Mesendoderm (in vitro differentiated cells): Measurements from ENCODE around the gene CARD10.

ENCODE experiments used
- DNase-seq: peaks from one replicate; pipeline ENCODE4 v3.0.0; 2013
- H2AK5ac ChIP-seq: 2 replicates; pipeline ENCODE4 v1.6.1; 2013; ENCODE audit warnings: low read length, inconsistent platforms
- H2BK120ac ChIP-seq: 2 replicates; pipeline ENCODE4 v1.6.1; 2013; ENCODE audit warnings: low read depth, mild to moderate bottlenecking, low read length, moderate library complexity, mixed read lengths
- H2BK15ac ChIP-seq: replicated peaks from 2 replicates; pipeline ENCODE4 v1.6.1; 2013; ENCODE audit warnings: low read depth, mild to moderate bottlenecking, moderate library complexity
- H2BK5ac ChIP-seq: 2 replicates; pipeline ENCODE4 v1.6.1; 2013; ENCODE audit warnings: low read length, inconsistent platforms
- H3K18ac ChIP-seq: 2 replicates; pipeline ENCODE4 v1.6.1; 2013; ENCODE audit warnings: mild to moderate bottlenecking, low read length, mixed read lengths
- H3K23ac ChIP-seq: one replicate; pipeline ENCODE4 v1.6.1; 2013; ENCODE audit warnings: low read length
- H3K27ac ChIP-seq: 2 replicates; pipeline ENCODE4 v1.5.1; 2013; ENCODE audit warnings: low read depth, mild to moderate bottlenecking, inconsistent platforms, low read length, moderate library complexity
- H3K27me3 ChIP-seq: 2 replicates; pipeline ENCODE4 v1.6.1; 2013; ENCODE audit warnings: low read length, control low read depth, mild to moderate bottlenecking, inconsistent platforms; ENCODE audit not compliant: insufficient read depth, poor library complexity
- H3K36me3 ChIP-seq: 2 replicates; pipeline ENCODE4 v1.6.1; 2013; ENCODE audit warnings: low read length, inconsistent platforms; ENCODE audit not compliant: control insufficient read depth, insufficient read depth
- H3K4ac ChIP-seq: one replicate; pipeline ENCODE4 v1.6.1; 2013; ENCODE audit warnings: low read depth, mild to moderate bottlenecking, low read length, moderate library complexity
- H3K4me1 ChIP-seq: 2 replicates; pipeline ENCODE4 v1.6.1; 2013; ENCODE audit warnings: low read depth, low read length, inconsistent platforms; ENCODE audit not compliant: control insufficient read depth
- H3K4me2 ChIP-seq: 2 replicates; pipeline ENCODE4 v1.6.1; 2013; ENCODE audit warnings: low read length
- H3K4me3 ChIP-seq: 2 replicates; pipeline ENCODE4 v1.5.1; 2013; ENCODE audit warnings: mild to moderate bottlenecking, low read length
- H3K56ac ChIP-seq: one replicate; pipeline ENCODE4 v1.6.1; 2013; ENCODE audit warnings: low read length
- H3K79me1 ChIP-seq: 2 replicates; pipeline ENCODE4 v1.6.1; 2013; ENCODE audit warnings: low read length, inconsistent platforms
- H3K79me2 ChIP-seq: 2 replicates; pipeline ENCODE4 v1.6.1; 2013; ENCODE audit warnings: mild to moderate bottlenecking, low read length; ENCODE audit not compliant: control insufficient read depth, insufficient read depth
- H3K9ac ChIP-seq: 2 replicates; pipeline ENCODE4 v1.6.1; 2013; ENCODE audit warnings: low read length, inconsistent platforms
- H4K5ac ChIP-seq: one replicate; pipeline ENCODE4 v1.6.1; 2013; ENCODE audit warnings: low read length
- H4K8ac ChIP-seq: one replicate; pipeline ENCODE4 v1.6.1; 2013; ENCODE audit warnings: low read depth, mild to moderate bottlenecking, control low read depth, low read length, moderate library complexity
- WGBS: extraction: QIAGEN DNeasy Blood & Tissue Kit; methylation state at CpG from one replicate; pipeline ENCODE4 v1.1.7; 2013; ENCODE audit warnings: low lambda C conversion rate, missing lambda C conversion rate; ENCODE audit not compliant: insufficient coverage; ENCODE audit errors: extremely low coverage; 5-methylcytosine and 5-hydroxymethylcytosine counted together

Gene CARD10

GRCh38 chr22:37498289-37498909 is 20.8 kb downstream of the CARD10 start:
- H3K79me1 ChIP-seq, result no peaks in the 10 kb centered on the region
- no peak overlapping the region for H3K23ac ChIP-seq
- no peaks in the 10 kb centered on the region for H3K36me3 ChIP-seq
- no peak overlapping the region for H3K56ac ChIP-seq
- no peak overlapping the region for H2BK5ac ChIP-seq
- H3K18ac ChIP-seq, result no peak overlapping the region
- H4K5ac ChIP-seq, result no peak overlapping the region
- H2BK120ac ChIP-seq, result no peak overlapping the region
- DNase-seq, result peak; percentile 85
- no peaks in the 10 kb centered on the region for H3K79me2 ChIP-seq
- no peak overlapping the region for H3K9ac ChIP-seq
- no peak overlapping the region for H4K8ac ChIP-seq
- H3K4me1 ChIP-seq, result peaks cover 11% of the 10 kb centered on the region
- no peaks in the 10 kb centered on the region for H3K27me3 ChIP-seq
- no CpG with 5 or more reads among the region's 15 CpGs for WGBS
- H2BK15ac ChIP-seq, result no peak overlapping the region
- H3K4me3 ChIP-seq, result no peak overlapping the region
- H3K27ac ChIP-seq, result no peak overlapping the region
- no peak overlapping the region for H3K4me2 ChIP-seq
- H2AK5ac ChIP-seq, result no peak overlapping the region
- H3K4ac ChIP-seq, result no peak overlapping the region

- H3K79me1 ChIP-seq, result no peaks in the 10 kb centered on the region
- H3K18ac ChIP-seq, result no peak overlapping the region
- H3K36me3 ChIP-seq, result no peaks in the 10 kb centered on the region
- no peak overlapping the region for H3K9ac ChIP-seq
- no peak overlapping the region for H3K56ac ChIP-seq
- H3K79me2 ChIP-seq, result no peaks in the 10 kb centered on the region
- no peak overlapping the region for H3K4ac ChIP-seq
- H2BK5ac ChIP-seq, result no peak overlapping the region
- H3K27ac ChIP-seq, result no peak overlapping the region
- no peaks in the 10 kb centered on the region for H3K27me3 ChIP-seq
- H2BK15ac ChIP-seq, result no peak overlapping the region
- no peak overlapping the region for H2BK120ac ChIP-seq
- H2AK5ac ChIP-seq, result no peak overlapping the region
- no peak overlapping the region for H3K4me2 ChIP-seq
- H3K4me3 ChIP-seq, result no peak overlapping the region
- H4K5ac ChIP-seq, result no peak overlapping the region
- WGBS, result no CpG with 5 or more reads among the region's 12 CpGs
- no peak overlapping the region for H3K23ac ChIP-seq
- peak; percentile 59 for DNase-seq
- H3K4me1 ChIP-seq, result peaks cover 11% of the 10 kb centered on the region
- no peak overlapping the region for H4K8ac ChIP-seq
These were observed 22.1 kb downstream of the CARD10 start for GRCh38 chr22:37497062-37497599.

GRCh38 chr22:37496651-37497050 is 22.6 kb downstream of the CARD10 start:
- no peak overlapping the region for H3K27ac ChIP-seq
- H2BK120ac ChIP-seq, result no peak overlapping the region
- H2BK5ac ChIP-seq, result no peak overlapping the region
- no peak overlapping the region for H4K8ac ChIP-seq
- no peak overlapping the region for H2AK5ac ChIP-seq
- H3K36me3 ChIP-seq, result no peaks in the 10 kb centered on the region
- no peak overlapping the region for H3K9ac ChIP-seq
- H3K79me2 ChIP-seq, result no peaks in the 10 kb centered on the region
- H3K4ac ChIP-seq, result no peak overlapping the region
- H2BK15ac ChIP-seq, result no peak overlapping the region
- no peak overlapping the region for H3K56ac ChIP-seq
- H3K4me1 ChIP-seq, result peaks cover 6% of the 10 kb centered on the region
- no peak overlapping the region for H3K18ac ChIP-seq
- H3K79me1 ChIP-seq, result no peaks in the 10 kb centered on the region
- H3K27me3 ChIP-seq, result no peaks in the 10 kb centered on the region
- no peak overlapping the region for H3K4me3 ChIP-seq
- DNase-seq, result peak; percentile 61
- no CpG with 5 or more reads among the region's 11 CpGs for WGBS
- H4K5ac ChIP-seq, result no peak overlapping the region
- no peak overlapping the region for H3K23ac ChIP-seq
- H3K4me2 ChIP-seq, result no peak overlapping the region

- no peak overlapping the region for H3K27ac ChIP-seq
- no peaks in the 10 kb centered on the region for H3K79me2 ChIP-seq
- no peak overlapping the region for H3K4me3 ChIP-seq
- H3K4me1 ChIP-seq, result no peaks in the 10 kb centered on the region
- no peak overlapping the region for H2BK15ac ChIP-seq
- H3K56ac ChIP-seq, result no peak overlapping the region
- WGBS, result no CpG with 5 or more reads among the region's 10 CpGs
- H3K4me2 ChIP-seq, result no peak overlapping the region
- H3K9ac ChIP-seq, result no peak overlapping the region
- H3K23ac ChIP-seq, result no peak overlapping the region
- no peak overlapping the region for H3K18ac ChIP-seq
- H2AK5ac ChIP-seq, result no peak overlapping the region
- H3K4ac ChIP-seq, result no peak overlapping the region
- H3K27me3 ChIP-seq, result no peaks in the 10 kb centered on the region
- H2BK5ac ChIP-seq, result no peak overlapping the region
- H3K36me3 ChIP-seq, result no peaks in the 10 kb centered on the region
- H2BK120ac ChIP-seq, result no peak overlapping the region
- DNase-seq, result no peak
- no peak overlapping the region for H4K5ac ChIP-seq
- H4K8ac ChIP-seq, result no peak overlapping the region
- H3K79me1 ChIP-seq, result no peaks in the 10 kb centered on the region
These were observed 25.2 kb downstream of the CARD10 start for GRCh38 chr22:37493979-37494378.

GRCh38 chr22:37492428-37493344 is 26.5 kb downstream of the CARD10 start:
- no peak overlapping the region for H3K23ac ChIP-seq

More at GRCh38 chr22:37492428-37493344, 26.5 kb downstream of the CARD10 start:
- Histone ChIP-seq H3K79me1 (no peaks in the 10 kb centered on the region), H4K8ac (no peak overlapping the region), H3K4me2 (no peak overlapping the region), H3K18ac (no peak overlapping the region), H2BK15ac (no peak overlapping the region), H3K4me3 (no peak overlapping the region), H2AK5ac (no peak overlapping the region), H4K5ac (no peak overlapping the region), H3K56ac (no peak overlapping the region), H3K4ac (no peak overlapping the region), H3K27me3 (no peaks in the 10 kb centered on the region), H3K79me2 (no peaks in the 10 kb centered on the region), H3K9ac (no peak overlapping the region), H2BK5ac (no peak overlapping the region), H3K27ac (no peak overlapping the region), H3K4me1 (no peaks in the 10 kb centered on the region), H2BK120ac (no peak overlapping the region), H3K36me3 (no peaks in the 10 kb centered on the region)
- WGBS, result no CpG with 5 or more reads among the region's 24 CpGs
- peak; percentile 85 for DNase-seq
